Smooth muscle cell (in vitro differentiated cells): ENCODE measurements around the gene NPHP3. TPM values are rescaled to one million over a fixed set of nuclear protein-coding genes. Genes with fewer than 3 reads are reported as not detected.

Source experiments
- DNase-seq: peaks from one replicate; lab custom pipeline; 2025; ENCODE audit not compliant: unreplicated experiment; lab: John Stamatoyannopoulos, UW
- H2AFZ ChIP-seq: fragments of 200-600 bp; sonication (generic); 2 replicates; pipeline ENCODE4 v1.6.0; 2016; ENCODE audit warnings: antibody characterized with exemption, low read depth, mild to moderate bottlenecking
- H3F3A ChIP-seq: fragments of 200-600 bp; sonication (generic); 2 replicates; pipeline ENCODE4 v1.6.0; 2017; ENCODE audit warnings: antibody characterized with exemption, low read depth
- H3K27ac ChIP-seq: fragments of 200-600 bp; sonication (generic); 2 replicates; pipeline ENCODE4 v1.5.1; 2016; ENCODE audit warnings: low read depth, mild to moderate bottlenecking
- H3K27me3 ChIP-seq: fragments of 200-600 bp; sonication (generic); 2 replicates; pipeline ENCODE4 v1.6.1; 2016; ENCODE audit warnings: low read depth, mild to moderate bottlenecking
- H3K36me3 ChIP-seq: fragments of 200-600 bp; sonication (generic); 2 replicates; pipeline ENCODE4 v1.5.1; 2016; ENCODE audit warnings: low read depth
- H3K4me1 ChIP-seq: fragments of 200-600 bp; sonication (generic); 2 replicates; pipeline ENCODE4 v1.5.1; 2016; ENCODE audit warnings: low read depth
- H3K4me2 ChIP-seq: fragments of 200-600 bp; sonication (generic); 2 replicates; pipeline ENCODE4 v1.6.0; 2016; ENCODE audit warnings: mild to moderate bottlenecking
- H3K4me3 ChIP-seq: fragments of 200-600 bp; sonication (generic); 2 replicates; pipeline ENCODE4 v1.5.1; 2016; ENCODE audit warnings: mild to moderate bottlenecking
- H3K79me2 ChIP-seq: fragments of 200-600 bp; sonication (generic); 2 replicates; pipeline ENCODE4 v1.6.0; 2016; ENCODE audit warnings: low read depth, mild to moderate bottlenecking
- H3K9ac ChIP-seq: fragments of 200-600 bp; sonication (generic); 2 replicates; pipeline ENCODE4 v1.6.0; 2016; ENCODE audit warnings: low read depth
- H3K9me3 ChIP-seq: fragments of 200-600 bp; sonication (generic); replicated peaks from 2 replicates; pipeline ENCODE4 v1.5.1; 2016; ENCODE audit warnings: low read depth
- H4K20me1 ChIP-seq: fragments of 200-600 bp; sonication (generic); 2 replicates; pipeline ENCODE4 v1.6.0; 2016; ENCODE audit warnings: low read depth
- CTCF ChIP-seq: fragments of 200-600 bp; sonication (generic); IDR thresholded peaks from 2 replicates; pipeline ENCODE4 v1.5.1; 2017; ENCODE audit warnings: borderline replicate concordance, mild to moderate bottlenecking, antibody characterized with exemption; ENCODE audit not compliant: insufficient read depth, poor library complexity, severe bottlenecking
- WGBS: methylation state at CpG from one replicate; pipeline ENCODE4 v1.1.7; 2016; ENCODE audit warnings: low lambda C conversion rate; 5-methylcytosine and 5-hydroxymethylcytosine counted together
- polyA plus RNA-seq: library from polyadenylated mRNA; unstranded; fragments of >200 nt; fragmentation: Nextera tagmentation; extraction: Ambion mirVana; gene quantifications from 2 replicates; pipeline ENCODE4 v1.2.1, GENCODE V29; 2016
- total RNA-seq: library from RNA; depleted of rRNA; stranded (reverse); fragments of >200 nt; gene quantifications from 2 replicates; pipeline ENCODE4 v1.2.3, GENCODE V29; 2014

NPHP3 gene
- total and polyA plus RNA-seq, 2 experiments from 2014 or later = 9.9 to 25.3 TPM

GRCh38 chr3:132721479-132722164 lies 587 bp downstream of the NPHP3 start:
- Histone ChIP-seq H3K27ac (peak overlapping the region; percentile 92), H3K9me3 (no peaks in the 10 kb centered on the region), H3K36me3 (peaks cover 10% of the 10 kb centered on the region), H4K20me1 (peaks cover 19% of the 10 kb centered on the region), H3K4me2 (peak overlapping the region; percentile 92), H3K4me3 (peak overlapping the region; percentile 97), H3K9ac (peak overlapping the region; percentile 88), H2AFZ (peak overlapping the region; percentile 97), H3K79me2 (peaks cover 44% of the 10 kb centered on the region), H3K27me3 (no peaks in the 10 kb centered on the region), H3F3A (peaks cover 19% of the 10 kb centered on the region), H3K4me1 (peaks cover 17% of the 10 kb centered on the region)
- no peak for TF ChIP-seq CTCF
- whole genome bisulfite sequencing = 3% methylated on average over 45 of the region's 47 CpGs
- DNase-seq = no peak

- Histone ChIP-seq H3K27me3 (no peaks in the 10 kb centered on the region), H2AFZ (no peak overlapping the region), H3F3A (peaks cover 19% of the 10 kb centered on the region), H3K4me2 (peak overlapping the region; percentile 92), H3K4me1 (peaks cover 17% of the 10 kb centered on the region), H3K36me3 (peaks cover 13% of the 10 kb centered on the region), H3K4me3 (peak overlapping the region; percentile 97), H3K27ac (no peak overlapping the region), H3K9ac (no peak overlapping the region), H3K9me3 (no peaks in the 10 kb centered on the region), H3K79me2 (peaks cover 45% of the 10 kb centered on the region), H4K20me1 (peaks cover 19% of the 10 kb centered on the region)
- 67% methylated on average over 6 of the region's 6 CpGs for WGBS
- no peak for TF ChIP-seq CTCF
- no peak for DNase-seq
Measured at GRCh38 chr3:132720228-132720627, 2.0 kb downstream of the NPHP3 start.

GRCh38 chr3:132716372-132716771 lies 5.8 kb downstream of the NPHP3 start:
- Histone ChIP-seq H4K20me1 (peaks cover 24% of the 10 kb centered on the region), H3K9me3 (no peaks in the 10 kb centered on the region), H3K4me3 (no peak overlapping the region), H3K36me3 (peaks cover 13% of the 10 kb centered on the region), H3F3A (no peaks in the 10 kb centered on the region), H2AFZ (no peak overlapping the region), H3K79me2 (peaks cover 40% of the 10 kb centered on the region), H3K27me3 (no peaks in the 10 kb centered on the region), H3K9ac (no peak overlapping the region), H3K4me1 (peaks cover 15% of the 10 kb centered on the region), H3K27ac (no peak overlapping the region), H3K4me2 (no peak overlapping the region)
- no peak for TF ChIP-seq CTCF
- no peak for DNase-seq
